ENCODE measurements around the gene MAPRE3.

DNA sequence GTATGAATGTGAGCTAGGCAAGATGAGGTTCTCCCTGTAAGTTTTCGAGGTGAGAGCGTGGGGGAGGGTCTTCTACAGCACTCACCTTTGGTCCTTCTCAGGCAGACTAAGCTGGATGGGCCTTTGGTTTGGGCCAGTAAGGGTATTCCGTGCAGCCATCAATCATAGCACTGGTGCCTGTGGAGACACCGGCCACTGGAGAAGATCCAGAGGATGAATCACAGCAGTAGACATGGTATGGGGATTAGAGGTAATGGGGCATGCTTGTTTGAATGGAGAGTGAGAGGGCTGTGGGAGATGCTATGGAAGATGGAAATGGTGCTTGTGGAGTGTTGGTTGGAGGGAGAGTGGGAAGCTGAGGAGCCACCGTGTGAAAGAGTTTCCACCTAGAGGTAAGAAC is 16.1 kb downstream of the MAPRE3 start:
- TF ChIP-seq EZH2 (IDR thresholded peaks at IDR 0.05; ENCODE audit: insufficient read depth, poor library complexity, severe bottlenecking), result no peak
- TF ChIP-seq EZH2phosphoT487 (IDR thresholded peaks at IDR 0.05; ENCODE audit: insufficient read depth, low read depth), result no peak
